Measurements from ENCODE around the gene PARP11.

DNA sequence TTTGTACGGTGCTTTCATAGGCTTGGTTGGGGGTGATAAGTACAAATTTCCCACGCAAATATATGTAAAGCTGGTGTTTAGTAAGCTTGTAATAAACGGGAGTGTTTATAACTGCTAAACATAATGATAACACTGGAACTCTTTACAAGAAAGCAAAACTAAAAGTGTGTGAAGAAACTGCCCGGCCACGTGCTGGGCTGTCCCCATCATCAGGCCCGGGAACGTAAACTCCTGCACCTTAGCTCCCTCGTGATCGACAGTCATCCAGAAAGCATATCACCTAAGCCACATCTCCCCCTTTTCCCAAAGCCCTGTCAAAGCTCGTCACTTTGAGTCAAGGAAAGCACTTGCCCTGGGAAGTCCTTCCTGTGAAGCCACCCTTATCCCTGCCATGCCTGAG lies 18.0 kb upstream of the PARP11 start:
- TF ChIP-seq, protein P1, sequence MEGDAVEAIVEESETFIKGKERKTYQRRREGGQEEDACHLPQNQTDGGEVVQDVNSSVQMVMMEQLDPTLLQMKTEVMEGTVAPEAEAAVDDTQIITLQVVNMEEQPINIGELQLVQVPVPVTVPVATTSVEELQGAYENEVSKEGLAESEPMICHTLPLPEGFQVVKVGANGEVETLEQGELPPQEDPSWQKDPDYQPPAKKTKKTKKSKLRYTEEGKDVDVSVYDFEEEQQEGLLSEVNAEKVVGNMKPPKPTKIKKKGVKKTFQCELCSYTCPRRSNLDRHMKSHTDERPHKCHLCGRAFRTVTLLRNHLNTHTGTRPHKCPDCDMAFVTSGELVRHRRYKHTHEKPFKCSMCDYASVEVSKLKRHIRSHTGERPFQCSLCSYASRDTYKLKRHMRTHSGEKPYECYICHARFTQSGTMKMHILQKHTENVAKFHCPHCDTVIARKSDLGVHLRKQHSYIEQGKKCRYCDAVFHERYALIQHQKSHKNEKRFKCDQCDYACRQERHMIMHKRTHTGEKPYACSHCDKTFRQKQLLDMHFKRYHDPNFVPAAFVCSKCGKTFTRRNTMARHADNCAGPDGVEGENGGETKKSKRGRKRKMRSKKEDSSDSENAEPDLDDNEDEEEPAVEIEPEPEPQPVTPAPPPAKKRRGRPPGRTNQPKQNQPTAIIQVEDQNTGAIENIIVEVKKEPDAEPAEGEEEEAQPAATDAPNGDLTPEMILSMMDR (IDR thresholded peaks at IDR 0.05; ENCODE audit: insufficient read depth, low read length, poor library complexity, severe bottlenecking) = no peak
- TF ChIP-seq EZH2phosphoT487 (conservative IDR thresholded peaks at IDR 0.05; ENCODE audit: low read length) = no peak
